HepG2 (cell line): ENCODE data around the gene GRIK4. TPM values are rescaled to one million over a fixed set of nuclear protein-coding genes. Genes with fewer than 3 reads are reported as not detected.

Source experiments
- ATAC-seq: fragments of 200-7000 bp; cut with Tn5 transposase; 3 replicates; pipeline ENCODE4 v1.9.1; 2020; ENCODE audit warnings: mild to moderate bottlenecking, moderate library complexity
- BruUV-seq: library from RNA; stranded (reverse); fragments of 400-500 nt; replicated peaks from 2 replicates; lab custom pipeline; 2021; lab: Mats Ljungman, UMichigan
- CTCF ChIA-PET: fragments of 300-600 bp; formaldehyde crosslinking; extraction: SDS; loops from one replicate; lab custom pipeline; 2021; ENCODE audit warnings: low total read pairs, inconsistent platforms, low intra/inter-chr PET ratio; lab: Yijun Ruan, JAX
- POLR2A ChIA-PET: fragments of 350-600 bp; sonication (Branson Sonifier 250); formaldehyde crosslinking; loops from one replicate; lab custom pipeline; 2020; ENCODE audit warnings: antibody characterized with exemption, inconsistent platforms; lab: Yijun Ruan, JAX
- DNase-seq: peaks from one replicate; pipeline ENCODE4 v3.0.0-alpha.2; 2015; ENCODE audit warnings: low spot score
- FAIRE-seq: peaks from 3 replicates; lab custom pipeline; 2011; peaks lifted over from hg19 to GRCh38; lab: Jason Lieb, UNC
- H2AFZ ChIP-seq: one replicate; pipeline ENCODE4 v1.6.1; 2011; ENCODE audit warnings: low read length, inconsistent platforms
- H3K27ac ChIP-seq: fragments of 300-600 bp; 3 replicates; pipeline ENCODE4 v1.8.0; 2011; ENCODE audit warnings: mixed run types, mild to moderate bottlenecking, mixed read lengths, low read length, inconsistent platforms; ENCODE audit not compliant: insufficient read depth; ENCODE audit errors: extremely low read length
- H3K27me3 ChIP-seq, 2 experiments: fragments of 200-600 bp in 1 of 2; 2 replicates in 1 of 2; 3 replicates in 1 of 2; pipeline versions ENCODE4 v1.6.0 to v1.8.0; 2011; ENCODE audit warnings: low read length in 2 of 2, mild to moderate bottlenecking in 2 of 2, moderate library complexity in 2 of 2, inconsistent platforms in 1 of 2; ENCODE audit not compliant: insufficient read depth in 2 of 2, control insufficient read depth in 1 of 2
- H3K36me3 ChIP-seq, 2 experiments: fragments of 200-600 bp in 1 of 2; replicated peaks in 1 of 2; 2 replicates in 1 of 2; 3 replicates in 1 of 2; pipeline versions ENCODE4 v1.5.1 to v1.8.0; 2011; ENCODE audit warnings: low read length in 2 of 2, inconsistent platforms in 1 of 2; ENCODE audit not compliant: insufficient read depth in 2 of 2, control insufficient read depth in 1 of 2
- H3K4me1 ChIP-seq: 2 replicates; pipeline ENCODE4 v1.5.1; 2012; ENCODE audit warnings: low read length, inconsistent platforms; ENCODE audit not compliant: insufficient read depth
- H3K4me2 ChIP-seq: 2 replicates; pipeline ENCODE4 v1.6.0; 2011; ENCODE audit warnings: low read depth, low read length, inconsistent platforms
- H3K4me3 ChIP-seq, 3 experiments: fragments of 200-600 bp in 1 of 3; sonication (generic), shearing (Covaris generic) in 1 of 3; replicated peaks in 1 of 3; 2 replicates each; pipeline ENCODE4 v1.5.1; 2011 to 2016; ENCODE audit warnings: low read length in 3 of 3, inconsistent platforms in 2 of 3, low read depth in 2 of 3, mild to moderate bottlenecking in 2 of 3, control low read depth in 1 of 3, mixed read lengths in 1 of 3; ENCODE audit not compliant: insufficient read depth in 1 of 3
- H3K79me2 ChIP-seq: one replicate; pipeline ENCODE4 v1.6.1; 2011; ENCODE audit warnings: low read length, inconsistent platforms; ENCODE audit not compliant: insufficient read depth
- H3K9ac ChIP-seq: 2 replicates; pipeline ENCODE4 v1.6.0; 2011; ENCODE audit warnings: mild to moderate bottlenecking, low read depth, low read length, inconsistent platforms; ENCODE audit not compliant: insufficient read depth
- H3K9me3 ChIP-seq: 2 replicates; pipeline ENCODE4 v1.5.1; 2012; ENCODE audit warnings: mild to moderate bottlenecking, low read length
- H4K20me1 ChIP-seq: 2 replicates; pipeline ENCODE4 v1.6.0; 2011; ENCODE audit warnings: inconsistent platforms, mild to moderate bottlenecking, low read length, moderate library complexity; ENCODE audit not compliant: insufficient read depth
- HMGXB4 ChIP-seq, 2 experiments: sonication (generic) in 1 of 2; formaldehyde crosslinking in 1 of 2; IDR thresholded peaks; 2 replicates each; pipeline versions ENCODE4 v1.4.0 to v1.6.1; 2018 to 2020; ENCODE audit warnings: missing genetic modification reagents in 2 of 2, borderline replicate concordance in 1 of 2, low read depth in 1 of 2, mild to moderate bottlenecking in 1 of 2, missing biosample characterization in 1 of 2
- HNRNPUL1 ChIP-seq: fragments of 200-400 bp; formaldehyde crosslinking; IDR thresholded peaks from 2 replicates; pipeline ENCODE4 v1.6.1; 2017; ENCODE audit warnings: low read depth, mild to moderate bottlenecking, low read length, moderate library complexity
- MLXIP ChIP-seq: sonication (generic); formaldehyde crosslinking; IDR thresholded peaks from 2 replicates; pipeline ENCODE4 v1.9.0; 2021; ENCODE audit warnings: missing genetic modification reagents, borderline replicate concordance
- RARG ChIP-seq: sonication (generic); formaldehyde crosslinking; IDR thresholded peaks from 2 replicates; pipeline ENCODE4 v1.4.0; 2020; ENCODE audit warnings: low read depth, mild to moderate bottlenecking, missing genetic modification reagents
- SCMH1 ChIP-seq: sonication (generic); formaldehyde crosslinking; IDR thresholded peaks from 2 replicates; pipeline ENCODE4 v1.9.0; 2021; ENCODE audit warnings: missing genetic modification reagents, mild to moderate bottlenecking, borderline replicate concordance
- SIX4 ChIP-seq: sonication (generic); formaldehyde crosslinking; IDR thresholded peaks from 2 replicates; pipeline ENCODE4 v1.4.0; 2020; ENCODE audit warnings: missing genetic modification reagents
- SSRP1 ChIP-seq: IDR thresholded peaks from 2 replicates; pipeline ENCODE4 v1.6.1; 2016; ENCODE audit warnings: control low read depth
- TEAD2 ChIP-seq: sonication (generic); formaldehyde crosslinking; IDR thresholded peaks from 2 replicates; pipeline ENCODE4 v1.9.0; 2021; ENCODE audit warnings: missing genetic modification reagents
- TFDP1 ChIP-seq: IDR thresholded peaks from 2 replicates; pipeline ENCODE4 v1.6.1; 2016; ENCODE audit warnings: missing compliant biosample characterization, missing genetic modification reagents, borderline replicate concordance
- ZNF225 ChIP-seq: sonication (generic); formaldehyde crosslinking; IDR thresholded peaks from 2 replicates; pipeline ENCODE4 v1.4.0; 2020; ENCODE audit warnings: mild to moderate bottlenecking, missing genetic modification reagents
- ZNF691 ChIP-seq: sonication (generic); formaldehyde crosslinking; IDR thresholded peaks from 2 replicates; pipeline ENCODE4 v1.4.0; 2020; ENCODE audit warnings: missing genetic modification reagents, low read depth, mild to moderate bottlenecking, borderline replicate concordance
- WGBS: methylation state at CpG from one replicate; pipeline ENCODE4 v1.1.6; 2017; ENCODE audit warnings: low lambda C conversion rate; 5-methylcytosine and 5-hydroxymethylcytosine counted together
- in situ Hi-C: cut with HindIII; loops from 2 replicates; pipeline ENCODE4 v1.10.0; 2017; ENCODE audit warnings: low pct_unique_long_range_greater_than_20kb; ENCODE audit not compliant: extremely low pct_ligation_motif_present
- intact Hi-C: fragments of 100-400 bp; cut with micrococcal nuclease; formaldehyde crosslinking; loops from one replicate; pipeline ENCODE4 v1.10.0; 2022; ENCODE audit not compliant: unreplicated experiment
- polyA plus RNA-seq, 8 experiments: library from polyadenylated mRNA; depleted of rRNA in 3 of 8; stranded (reverse) in 7 of 8; unstranded in 1 of 8; fragments of >200 nt; fragmentation: Illumina TruSeq in 4 of 8; extraction: Trizol in 4 of 8; gene quantifications; 2 replicates each; pipeline versions ENCODE4 v1.2.1 to v1.2.3, GENCODE V29; 2011 to 2016; ENCODE audit warnings: low read depth in 4 of 8, missing spikeins in 1 of 8, mixed read lengths in 1 of 8; ENCODE audit not compliant: insufficient read depth in 1 of 8
- total RNA-seq, 5 experiments: library from RNA; depleted of rRNA; stranded (reverse); fragments of >200 nt; fragmentation: Illumina TruSeq; extraction: Trizol; gene quantifications; 2 replicates each; pipeline ENCODE4 v1.2.3, GENCODE V29; 2016; ENCODE audit warnings: low read depth in 1 of 5

Gene GRIK4
- total and polyA plus RNA-seq, 2 of the 13 experiments (the other 11 are each of a cell fraction or from before 2014, with no cell fraction given) = 0.04 to 0.07 TPM

- 68% methylated on average over 16 of the region's 16 CpGs for WGBS
- no peak overlapping the region for H3K9ac ChIP-seq
- CTCF ChIA-PET = interaction anchor here (1.1 kb wide), 1 partner anchor 171 kb away, joined by 3 read pairs; no protein-coding TSS in a partner anchor
- no peak for ATAC-seq
- no peaks in the 10 kb centered on the region for H3K79me2 ChIP-seq
- no peak overlapping the region for H3K27ac ChIP-seq
- TF ChIP-seq RARG (CRISPR knock-in tag) = no peak
- TF ChIP-seq SIX4 (CRISPR knock-in tag) = no peak
- TF ChIP-seq SCMH1 (CRISPR knock-in tag) = no peak
- no peak for TF ChIP-seq TFDP1
- TF ChIP-seq SSRP1 (CRISPR knock-in tag) = no peak
- no peak for TF ChIP-seq HMGXB4 (CRISPR knock-in tag; IDR thresholded peaks at IDR 0.05; ENCODE audit: borderline replicate concordance in 1 of 2, low read depth in 1 of 2)
- no peak for TF ChIP-seq MLXIP
- TF ChIP-seq HNRNPUL1 = no peak
- TF ChIP-seq TEAD2 = no peak
- no peak for TF ChIP-seq ZNF225 (CRISPR knock-in tag)
- TF ChIP-seq ZNF691 (CRISPR knock-in tag) = no peak
- TF ChIP-seq, all 625 proteins: peak for 0
- Histone ChIP-seq H3K4me1 (peaks cover 12% of the 10 kb centered on the region; the same call in 1 of the 2 replicates), H3K4me2 (no peak overlapping the region), H2AFZ (no peak overlapping the region), H3K27me3 (no peaks in the 10 kb centered on the region), H3K36me3 (no peaks in the 10 kb centered on the region), H3K4me3 (no peak overlapping the region), H3K9me3 (no peaks in the 10 kb centered on the region), H4K20me1 (no peaks in the 10 kb centered on the region)
- intact Hi-C loops (no loop called here), in situ Hi-C loops (loop anchor here (10.0 kb wide), 1 partner anchor 273 kb away; no protein-coding TSS in a partner anchor)
- no TSS peak for BruUV-seq
- no peak for DNase-seq
- FAIRE-seq = no peak
- POLR2A ChIA-PET = no interaction called here
These were observed 170.1 kb downstream of the GRIK4 start for GRCh38 chr11:120681434-120682331.
